Measurements from ENCODE around the gene LRRC75B.

- TF ChIP-seq CTCF (IDR thresholded peaks at IDR 0.05), result no peak
- TF ChIP-seq POLR2A (IDR thresholded peaks at IDR 0.05), result no peak
Observed at GRCh38 chr22:24540470-24540869, 52.4 kb downstream of the LRRC75B start.
